GM21390 (cell line): Measurements from ENCODE around the gene SPATA13.

Experiments used
- ATAC-seq: cut with Tn5 transposase; IDR thresholded peaks from one replicate; pipeline ENCODE4 v1.9.1; 2021; ENCODE audit not compliant: unreplicated experiment

The SPATA13 gene

GRCh38 chr13:24166561-24166960 is 6.0 kb downstream of the SPATA13 start:
- no peak for ATAC-seq

- no peak for ATAC-seq
Measured at GRCh38 chr13:24167666-24168391, 7.3 kb downstream of the SPATA13 start.

- ATAC-seq: no peak
Measured at GRCh38 chr13:24168392-24168750, 7.9 kb downstream of the SPATA13 start.

- no peak for ATAC-seq
Measured at GRCh38 chr13:24168979-24169378, 8.5 kb downstream of the SPATA13 start.

- ATAC-seq: no peak
Measured at GRCh38 chr13:24172071-24172470, 11.6 kb downstream of the SPATA13 start.

- ATAC-seq: no peak
Measured at GRCh38 chr13:24173795-24174194, 13.3 kb downstream of the SPATA13 start.

- ATAC-seq: no peak
Measured at GRCh38 chr13:24175847-24176246, 15.3 kb downstream of the SPATA13 start.

- ATAC-seq: no peak
Measured at GRCh38 chr13:24176351-24177101, 16.0 kb downstream of the SPATA13 start.

GRCh38 chr13:24178847-24179485 is 18.4 kb downstream of the SPATA13 start:
- no peak for ATAC-seq

GRCh38 chr13:24179486-24179850 is 18.9 kb downstream of the SPATA13 start:
- no peak for ATAC-seq

- no peak for ATAC-seq
Measured at GRCh38 chr13:24180750-24181377, 20.3 kb downstream of the SPATA13 start.

- ATAC-seq: no peak
Measured at GRCh38 chr13:24181991-24182702, 21.6 kb downstream of the SPATA13 start.

GRCh38 chr13:24182703-24183081 is 22.2 kb downstream of the SPATA13 start:
- no peak for ATAC-seq

GRCh38 chr13:24183741-24184182 is 23.2 kb downstream of the SPATA13 start:
- ATAC-seq: no peak

GRCh38 chr13:24184265-24184841 is 23.8 kb downstream of the SPATA13 start:
- no peak for ATAC-seq

GRCh38 chr13:24184882-24185281 is 24.4 kb downstream of the SPATA13 start:
- no peak for ATAC-seq

- no peak for ATAC-seq
Measured at GRCh38 chr13:24185591-24186232, 25.2 kb downstream of the SPATA13 start.

GRCh38 chr13:24187185-24187584 is 26.7 kb downstream of the SPATA13 start:
- ATAC-seq: no peak

- ATAC-seq: no peak
Measured at GRCh38 chr13:24192057-24192810, 31.7 kb downstream of the SPATA13 start.

GRCh38 chr13:24192811-24193162 is 32.3 kb downstream of the SPATA13 start:
- no peak for ATAC-seq
